Fibroblast of lung (primary cell): ENCODE data around the gene FHL3. TPM values are rescaled to one million over a fixed set of nuclear protein-coding genes. Genes with fewer than 3 reads are reported as not detected.
"Not testable (repeated sequence)": the region's sequence is repeated elsewhere in the genome, so short reads cannot be mapped to it uniquely, and the experiment has no call there.

Experiments
- DNase-seq, 2 donors: peaks; one replicate each; pipeline versions ENCODE4 v3.0.0 to v3.0.0-alpha.2; 2010; ENCODE audit warnings: low read depth in 2 of 2
- H2AFZ ChIP-seq: 2 replicates; pipeline ENCODE4 v1.5.1; 2012; ENCODE audit warnings: low read length, control low read depth, inconsistent platforms
- H3K27ac ChIP-seq: 2 replicates; pipeline ENCODE4 v1.5.1; 2011; ENCODE audit warnings: low read length, control low read depth; ENCODE audit not compliant: insufficient read depth
- H3K27me3 ChIP-seq: 2 replicates; pipeline ENCODE4 v1.5.1; 2011; ENCODE audit warnings: mild to moderate bottlenecking, low read length; ENCODE audit not compliant: control insufficient read depth, insufficient read depth
- H3K36me3 ChIP-seq: 2 replicates; pipeline ENCODE4 v1.5.1; 2011; ENCODE audit warnings: low read length; ENCODE audit not compliant: control insufficient read depth, insufficient read depth
- H3K4me1 ChIP-seq: 2 replicates; pipeline ENCODE4 v1.5.1; 2011; ENCODE audit warnings: low read length; ENCODE audit not compliant: control insufficient read depth, insufficient read depth; ENCODE audit errors: extremely low read depth
- H3K4me2 ChIP-seq: 2 replicates; pipeline ENCODE4 v1.5.1; 2011; ENCODE audit warnings: low read length, control low read depth; ENCODE audit not compliant: insufficient read depth; ENCODE audit errors: extremely low read depth
- H3K4me3 ChIP-seq, 4 experiments: fragments of 200-600 bp in 1 of 4; sonication (generic) in 1 of 4; replicated peaks in 1 of 4; 2 replicates each; pipeline ENCODE4 v1.5.1; 2011 to 2016; ENCODE audit warnings: low read length in 4 of 4, low read depth in 3 of 4, mild to moderate bottlenecking in 3 of 4, control low read depth in 2 of 4, inconsistent platforms in 1 of 4, mixed read lengths in 1 of 4; ENCODE audit not compliant: insufficient read depth in 1 of 4; ENCODE audit errors: control extremely low read depth in 1 of 4
- H3K79me2 ChIP-seq: 2 replicates; pipeline ENCODE4 v1.5.1; 2012; ENCODE audit warnings: mild to moderate bottlenecking, low read length, inconsistent platforms; ENCODE audit not compliant: control insufficient read depth, insufficient read depth
- H3K9ac ChIP-seq: 2 replicates; pipeline ENCODE4 v1.5.1; 2011; ENCODE audit warnings: mild to moderate bottlenecking, low read length, control low read depth; ENCODE audit not compliant: insufficient read depth
- H3K9me3 ChIP-seq: 2 replicates; pipeline ENCODE4 v1.5.1; 2012; ENCODE audit warnings: low read depth, low read length; ENCODE audit not compliant: control insufficient read depth, insufficient read depth
- H4K20me1 ChIP-seq: 2 replicates; pipeline ENCODE4 v1.5.1; 2011; ENCODE audit warnings: low read length; ENCODE audit not compliant: control insufficient read depth, insufficient read depth; ENCODE audit errors: extremely low read depth
- EZH2 ChIP-seq: IDR thresholded peaks from 2 replicates; pipeline ENCODE4 v1.5.1; 2012; ENCODE audit warnings: low read length, control low read depth, mild to moderate bottlenecking; ENCODE audit errors: missing control alignments
- polyA plus RNA-seq, 2 donors: library from polyadenylated mRNA; depleted of rRNA in 1 of 2; stranded (reverse) in 1 of 2; unstranded in 1 of 2; fragments of >200 nt; gene quantifications; 2 replicates each; pipeline ENCODE4 v1.2.1, GENCODE V29; 2011 to 2012; ENCODE audit warnings: missing spikeins in 1 of 2
- total RNA-seq: library from RNA; depleted of rRNA; stranded (reverse); fragments of >200 nt; gene quantifications from 2 replicates; pipeline ENCODE4 v1.2.1, GENCODE V29; 2014
- TF ChIP-seq, protein P1 (sequence below), 2 donors: IDR thresholded peaks in 1 of 2; conservative IDR thresholded peaks in 1 of 2; 1 replicate in 1 of 2; 2 replicates in 1 of 2; pipeline ENCODE4 v1.5.1; 2011 to 2012; ENCODE audit warnings: low read length in 2 of 2, control low read depth in 1 of 2, inconsistent platforms in 1 of 2, low read depth in 1 of 2, mild to moderate bottlenecking in 1 of 2

The FHL3 gene
- total and polyA plus RNA-seq, 2 donors (not counting 1 experiment from before 2014, with no cell fraction given), result 13.9 to 25.0 TPM

- Histone ChIP-seq H3K27me3 (peaks cover 20% of the 10 kb centered on the region), H3K9ac (no peak overlapping the region), H3K79me2 (no peaks in the 10 kb centered on the region), H3K4me3 (no peak overlapping the region), H3K36me3 (no peaks in the 10 kb centered on the region), H3K9me3 (no peaks in the 10 kb centered on the region), H4K20me1 (no peaks in the 10 kb centered on the region), H2AFZ (no peak overlapping the region), H3K27ac (no peak overlapping the region), H3K4me2 (no peak overlapping the region), H3K4me1 (no peaks in the 10 kb centered on the region)
- DNase-seq, result peak in 1 of 2 donors; percentile 77
- TF ChIP-seq, protein P1, sequence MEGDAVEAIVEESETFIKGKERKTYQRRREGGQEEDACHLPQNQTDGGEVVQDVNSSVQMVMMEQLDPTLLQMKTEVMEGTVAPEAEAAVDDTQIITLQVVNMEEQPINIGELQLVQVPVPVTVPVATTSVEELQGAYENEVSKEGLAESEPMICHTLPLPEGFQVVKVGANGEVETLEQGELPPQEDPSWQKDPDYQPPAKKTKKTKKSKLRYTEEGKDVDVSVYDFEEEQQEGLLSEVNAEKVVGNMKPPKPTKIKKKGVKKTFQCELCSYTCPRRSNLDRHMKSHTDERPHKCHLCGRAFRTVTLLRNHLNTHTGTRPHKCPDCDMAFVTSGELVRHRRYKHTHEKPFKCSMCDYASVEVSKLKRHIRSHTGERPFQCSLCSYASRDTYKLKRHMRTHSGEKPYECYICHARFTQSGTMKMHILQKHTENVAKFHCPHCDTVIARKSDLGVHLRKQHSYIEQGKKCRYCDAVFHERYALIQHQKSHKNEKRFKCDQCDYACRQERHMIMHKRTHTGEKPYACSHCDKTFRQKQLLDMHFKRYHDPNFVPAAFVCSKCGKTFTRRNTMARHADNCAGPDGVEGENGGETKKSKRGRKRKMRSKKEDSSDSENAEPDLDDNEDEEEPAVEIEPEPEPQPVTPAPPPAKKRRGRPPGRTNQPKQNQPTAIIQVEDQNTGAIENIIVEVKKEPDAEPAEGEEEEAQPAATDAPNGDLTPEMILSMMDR (conservative IDR thresholded peaks at IDR 0.05 in 1 of 2, IDR thresholded peaks at IDR 0.05 in 1 of 2; ENCODE audit: low read depth in 1 of 2, low read length in 2 of 2), result no peak
- TF ChIP-seq EZH2, result no peak
These were observed 33.5 kb upstream of the FHL3 start for GRCh38 chr1:38038861-38039260.

DNA sequence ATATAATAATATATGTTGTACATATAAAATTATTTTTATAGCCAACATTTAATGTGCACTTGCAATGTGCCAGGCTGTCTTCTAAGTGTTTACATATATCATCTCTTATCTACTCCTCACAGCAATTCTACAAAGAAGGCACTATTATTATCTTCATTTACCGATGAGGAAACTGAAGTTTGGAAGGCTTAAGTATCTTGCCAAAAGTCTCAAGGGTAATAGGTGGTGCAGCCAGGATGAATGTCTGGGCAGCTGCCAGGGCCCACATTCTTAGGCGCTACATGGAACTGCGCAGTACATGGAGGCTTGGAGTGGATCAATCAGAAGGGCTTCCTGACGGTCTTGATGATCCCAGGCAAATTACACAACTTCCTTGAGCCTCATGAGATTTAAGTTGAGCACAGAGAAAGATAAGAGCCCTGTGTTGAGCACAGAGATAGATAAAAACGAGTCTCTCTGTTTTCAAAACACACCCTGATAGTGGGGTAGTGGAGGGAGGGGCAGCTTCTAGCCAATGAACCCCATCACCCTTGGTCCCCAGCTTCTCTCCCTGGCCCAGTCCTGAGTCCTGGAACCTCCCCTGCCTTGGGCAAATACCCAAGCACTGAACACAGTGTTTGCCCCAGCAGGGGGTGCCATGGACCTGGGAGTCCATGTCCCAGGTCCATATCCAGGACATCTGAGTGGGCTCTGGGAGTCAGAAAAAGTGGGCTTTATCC is 32.1 kb upstream of the FHL3 start:
- H3K4me2 ChIP-seq, result no peak overlapping the region
- H3K27me3 ChIP-seq, result peaks cover 5% of the 10 kb centered on the region
- no peaks in the 10 kb centered on the region for H3K36me3 ChIP-seq
- no peaks in the 10 kb centered on the region for H3K9me3 ChIP-seq
- no peaks in the 10 kb centered on the region for H3K4me1 ChIP-seq
- H3K4me3 ChIP-seq, result no peak overlapping the region
- no peak overlapping the region for H3K9ac ChIP-seq
- H3K27ac ChIP-seq, result no peak overlapping the region
- H4K20me1 ChIP-seq, result no peaks in the 10 kb centered on the region
- no peaks in the 10 kb centered on the region for H3K79me2 ChIP-seq
- no peak overlapping the region for H2AFZ ChIP-seq
- TF ChIP-seq, protein P1 (conservative IDR thresholded peaks at IDR 0.05 in 1 of 2, IDR thresholded peaks at IDR 0.05 in 1 of 2; ENCODE audit: low read depth in 1 of 2, low read length in 2 of 2), result peak; percentile 23 to 24
- no peak for TF ChIP-seq EZH2
- DNase-seq, result no peak

GRCh38 chr1:38034871-38035270 is 29.6 kb upstream of the FHL3 start:
- Histone ChIP-seq H3K27me3 (no peaks in the 10 kb centered on the region), H3K9me3 (no peaks in the 10 kb centered on the region), H3K4me2 (no peak overlapping the region), H3K79me2 (no peaks in the 10 kb centered on the region), H3K4me1 (peaks cover 8% of the 10 kb centered on the region), H2AFZ (no peak overlapping the region), H3K4me3 (no peak overlapping the region), H3K27ac (no peak overlapping the region), H3K36me3 (no peaks in the 10 kb centered on the region), H3K9ac (no peak overlapping the region), H4K20me1 (no peaks in the 10 kb centered on the region)
- no peak for DNase-seq
- TF ChIP-seq, protein P1 (conservative IDR thresholded peaks at IDR 0.05 in 1 of 2, IDR thresholded peaks at IDR 0.05 in 1 of 2; ENCODE audit: low read depth in 1 of 2, low read length in 2 of 2), result no peak
- no peak for TF ChIP-seq EZH2

DNA sequence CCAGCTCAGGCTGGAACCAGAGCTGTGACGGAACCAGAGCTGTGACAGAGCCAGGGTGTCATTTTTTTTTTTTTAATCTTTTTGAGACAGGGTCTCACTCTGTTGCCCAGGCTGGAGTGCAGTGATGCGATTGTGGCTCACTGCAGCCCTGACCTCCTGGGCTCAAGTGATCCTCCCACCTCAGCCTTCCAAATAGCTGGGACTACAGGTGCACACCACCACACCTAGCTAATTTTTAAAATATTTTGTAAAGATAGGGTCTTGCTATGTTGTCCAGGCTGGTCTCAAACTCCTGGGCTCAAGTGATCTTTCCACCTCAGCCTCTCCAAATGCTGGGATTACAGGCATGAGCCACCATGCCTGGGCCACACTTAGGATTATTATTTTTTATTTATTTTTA is 27.7 kb upstream of the FHL3 start:
- not testable (repeated sequence) for H3K4me2 ChIP-seq, DNase-seq, H3K36me3 ChIP-seq, H3K27ac ChIP-seq, H4K20me1 ChIP-seq, H3K4me3 ChIP-seq, H3K9ac ChIP-seq, H3K9me3 ChIP-seq, H2AFZ ChIP-seq, H3K27me3 ChIP-seq, H3K79me2 ChIP-seq
- H3K4me1 ChIP-seq, result peaks cover 16% of the 10 kb centered on the region
